ENCODE data around the gene SLC25A25. TPM values are rescaled to one million over a fixed set of nuclear protein-coding genes. Genes with fewer than 3 reads are reported as not detected.

The SLC25A25 gene
- total and polyA plus RNA-seq, 4 donors: 10.5 to 32.6 (median 24.5) TPM

GRCh38 chr9:128141604-128142003 is 73.6 kb downstream of the SLC25A25 start:
- H3K27ac ChIP-seq (ENCODE audit: low read depth in 1 of 2, low read length in 1 of 2): no peak overlapping the region
- ATAC-seq (ENCODE audit: insufficient read depth, low FRiP score) (no peak), DNase-seq (no peak)
- no peak overlapping the region for H3K4me3 ChIP-seq
- no peak overlapping the region for H3K9ac ChIP-seq (ENCODE audit: insufficient read depth in 1 of 2, low read length in 2 of 2)
- H3K27me3 ChIP-seq (ENCODE audit: control insufficient read depth in 3 of 3, insufficient read depth in 3 of 3, low read length in 2 of 3): no peaks in the 10 kb centered on the region
- no peak for TF ChIP-seq CTCF (IDR thresholded peaks at IDR 0.05; ENCODE audit: control extremely low read depth, extremely low read depth)
- H3K4me1 ChIP-seq (ENCODE audit: control insufficient read depth in 5 of 5, insufficient read depth in 5 of 5, low read length in 5 of 5): peaks cover 0 to 16% (median 0%) of the 10 kb centered on the region in 5 donors
- no peaks in the 10 kb centered on the region for H3K9me3 ChIP-seq (ENCODE audit: control insufficient read depth in 4 of 4, insufficient read depth in 3 of 4, low read length in 3 of 4)
- 97 to 100% methylated on average over 3 of the region's 3 CpGs for WGBS, 2 donors
- no peaks in the 10 kb centered on the region for H3K36me3 ChIP-seq (ENCODE audit: control insufficient read depth in 4 of 4, insufficient read depth in 4 of 4, low read length in 4 of 4)

- Histone ChIP-seq H3K9me3 (ENCODE audit: control insufficient read depth in 4 of 4, insufficient read depth in 3 of 4, low read length in 3 of 4) (no peaks in the 10 kb centered on the region), H3K4me1 (ENCODE audit: control insufficient read depth in 5 of 5, insufficient read depth in 5 of 5, low read length in 5 of 5) (peaks cover 0 to 16% (median 0%) of the 10 kb centered on the region in 5 donors), H3K4me3 (no peak overlapping the region), H3K36me3 (ENCODE audit: control insufficient read depth in 4 of 4, insufficient read depth in 4 of 4, low read length in 4 of 4) (no peaks in the 10 kb centered on the region), H3K27ac (ENCODE audit: low read depth in 1 of 2, low read length in 1 of 2) (no peak overlapping the region), H3K9ac (ENCODE audit: insufficient read depth in 1 of 2, low read length in 2 of 2) (no peak overlapping the region), H3K27me3 (ENCODE audit: control insufficient read depth in 3 of 3, insufficient read depth in 3 of 3, low read length in 2 of 3) (no peaks in the 10 kb centered on the region)
- 59 to 62% methylated on average over 4 of the region's 4 CpGs for WGBS, 2 donors
- TF ChIP-seq CTCF (IDR thresholded peaks at IDR 0.05; ENCODE audit: control extremely low read depth, extremely low read depth): no peak
- DNase-seq (no peak), ATAC-seq (ENCODE audit: insufficient read depth, low FRiP score) (no peak)
Observed at GRCh38 chr9:128142061-128142460, 74.0 kb downstream of the SLC25A25 start.

GRCh38 chr9:128142596-128142995 is 74.6 kb downstream of the SLC25A25 start:
- ATAC-seq (ENCODE audit: insufficient read depth, low FRiP score) (no peak), DNase-seq (no peak)

More at GRCh38 chr9:128142596-128142995, 74.6 kb downstream of the SLC25A25 start:
- no peak overlapping the region for H3K27ac ChIP-seq (ENCODE audit: low read depth in 1 of 2, low read length in 1 of 2)
- peaks cover 0 to 16% (median 0%) of the 10 kb centered on the region in 5 donors for H3K4me1 ChIP-seq (ENCODE audit: control insufficient read depth in 5 of 5, insufficient read depth in 5 of 5, low read length in 5 of 5)
- no peaks in the 10 kb centered on the region for H3K36me3 ChIP-seq (ENCODE audit: control insufficient read depth in 4 of 4, insufficient read depth in 4 of 4, low read length in 4 of 4)
- H3K9ac ChIP-seq (ENCODE audit: insufficient read depth in 1 of 2, low read length in 2 of 2): no peak overlapping the region
- WGBS, 2 donors: 83 to 89% methylated on average over 1 to 2 of the region's 2 CpGs
- no peaks in the 10 kb centered on the region for H3K9me3 ChIP-seq (ENCODE audit: control insufficient read depth in 4 of 4, insufficient read depth in 3 of 4, low read length in 3 of 4)
- TF ChIP-seq CTCF (IDR thresholded peaks at IDR 0.05; ENCODE audit: control extremely low read depth, extremely low read depth): no peak
- no peaks in the 10 kb centered on the region for H3K27me3 ChIP-seq (ENCODE audit: control insufficient read depth in 3 of 3, insufficient read depth in 3 of 3, low read length in 2 of 3)
- no peak overlapping the region for H3K4me3 ChIP-seq

Data from lung (tissue), 12 donors.